A549 (cell line): ENCODE results near the gene AGFG1. TPM values are rescaled to one million over a fixed set of nuclear protein-coding genes. Genes with fewer than 3 reads are reported as not detected.
"Not testable (repeated sequence)": the region's sequence is repeated elsewhere in the genome, so short reads cannot be mapped to it uniquely, and the experiment has no call there.

Source experiments
- ATAC-seq, 2 experiments: fragments of 200-7000 bp in 1 of 2; fragments of >200 bp in 1 of 2; cut with Nextera tagmentation in 1 of 2; cut with Tn5 transposase in 1 of 2; 3 replicates each; pipeline versions ENCODE4 v1.8.0 to v1.9.1; 2018 to 2020; ENCODE audit warnings: mild to moderate bottlenecking in 1 of 2, moderate library complexity in 1 of 2
- CTCF ChIA-PET: fragments of 300-600 bp; sonication (Branson Sonifier 250); formaldehyde crosslinking; extraction: SDS; loops from one replicate; lab custom pipeline; 2021; ENCODE audit warnings: antibody characterized with exemption, inconsistent platforms; lab: Yijun Ruan, JAX
- POLR2A ChIA-PET: fragments of 350-600 bp; formaldehyde crosslinking; extraction: SDS; loops from one replicate; lab custom pipeline; 2021; ENCODE audit warnings: antibody characterized with exemption, inconsistent platforms; lab: Yijun Ruan, JAX
- DNase-seq, 2 experiments: peaks; one replicate each; pipeline versions ENCODE4 v3.0.0 to v3.0.0-alpha.2; 2011 to 2016; ENCODE audit warnings: low read depth in 1 of 2, low spot score in 1 of 2
- FAIRE-seq: peaks from 2 replicates; lab custom pipeline; 2011; peaks lifted over from hg19 to GRCh38; lab: Jason Lieb, UNC
- H3K27ac ChIP-seq, 2 experiments: fragments of >200 bp; sonication (Bioruptor Twin); formaldehyde crosslinking; 3 replicates each; pipeline ENCODE4 v1.5.1; 2016 to 2017
- H3K4me1 ChIP-seq: fragments of >200 bp; sonication (Bioruptor Twin); formaldehyde crosslinking; 3 replicates; pipeline ENCODE4 v1.6.1; 2016
- H3K4me2 ChIP-seq: fragments of >200 bp; sonication (Bioruptor Twin); formaldehyde crosslinking; 3 replicates; pipeline ENCODE4 v1.6.1; 2016
- H3K4me3 ChIP-seq: fragments of >200 bp; sonication (Bioruptor Twin); formaldehyde crosslinking; 3 replicates; pipeline ENCODE4 v1.5.1; 2016
- H3K9me3 ChIP-seq: fragments of >200 bp; sonication (Bioruptor Twin); formaldehyde crosslinking; 3 replicates; pipeline ENCODE4 v1.6.1; 2016
- BHLHE40 ChIP-seq: IDR thresholded peaks from 2 replicates; pipeline ENCODE4 v1.6.1; 2012; ENCODE audit warnings: low read depth, low read length, inconsistent platforms
- CBX2 ChIP-seq: fragments of 200-600 bp; sonication (generic); IDR thresholded peaks from 2 replicates; pipeline ENCODE4 v1.6.1; 2016; ENCODE audit warnings: low read depth, mild to moderate bottlenecking, borderline replicate concordance
- CHD2 ChIP-seq: fragments of 150-350 bp; IDR thresholded peaks from 2 replicates; pipeline ENCODE4 v1.6.1; 2014; ENCODE audit warnings: low read length; ENCODE audit not compliant: partially characterized antibody
- E2F6 ChIP-seq: IDR thresholded peaks from 2 replicates; pipeline ENCODE4 v1.6.1; 2012; ENCODE audit warnings: low read depth, borderline replicate concordance
- FOSB ChIP-seq: fragments of 250-450 bp; sonication (Bioruptor Pico); IDR thresholded peaks from 2 replicates; pipeline ENCODE4 v1.5.0; 2020; ENCODE audit warnings: mild to moderate bottlenecking, moderate library complexity
- FOSL2 ChIP-seq, 2 experiments: fragments of 450-650 bp in 1 of 2; fragments of >200 bp in 1 of 2; sonication (Bioruptor Twin) in 1 of 2; formaldehyde crosslinking; IDR thresholded peaks; 2 replicates each; pipeline versions ENCODE4 v1.5.0 to v1.6.1; 2016 to 2020; ENCODE audit warnings: mild to moderate bottlenecking in 1 of 2, moderate library complexity in 1 of 2
- HDAC2 ChIP-seq: fragments of 200-600 bp; sonication (generic); IDR thresholded peaks from 2 replicates; pipeline ENCODE4 v1.6.1; 2016
- HEYL ChIP-seq: fragments of 250-450 bp; sonication (Bioruptor Pico); IDR thresholded peaks from 2 replicates; pipeline ENCODE4 v1.8.0; 2021; ENCODE audit warnings: mild to moderate bottlenecking, moderate library complexity
- HOXB13 ChIP-seq: fragments of 250-450 bp; sonication (Bioruptor Pico); IDR thresholded peaks from 2 replicates; pipeline ENCODE4 v1.5.0; 2020; ENCODE audit warnings: low read depth, mild to moderate bottlenecking, moderate library complexity
- MAFK ChIP-seq: fragments of 450-650 bp; IDR thresholded peaks from 2 replicates; pipeline ENCODE4 v1.6.1; 2014; ENCODE audit not compliant: partially characterized antibody
- MYC ChIP-seq: IDR thresholded peaks from 2 replicates; pipeline ENCODE4 v1.6.1; 2012; ENCODE audit warnings: mild to moderate bottlenecking, inconsistent platforms, low read length, improper control_type of control experiment, borderline replicate concordance
- NPAS2 ChIP-seq: fragments of 250-450 bp; sonication (Bioruptor Pico); IDR thresholded peaks from 2 replicates; pipeline ENCODE4 v1.8.0; 2022; ENCODE audit warnings: mild to moderate bottlenecking, moderate library complexity, borderline replicate concordance
- RFX5 ChIP-seq: fragments of 450-650 bp; IDR thresholded peaks from 2 replicates; pipeline ENCODE4 v1.7.1; 2014; ENCODE audit warnings: antibody characterized with exemption, mild to moderate bottlenecking, moderate library complexity
- USF2 ChIP-seq: fragments of 450-650 bp; IDR thresholded peaks from 2 replicates; pipeline ENCODE4 v1.6.1; 2014; ENCODE audit warnings: antibody characterized with exemption
- ZC3H11A ChIP-seq: fragments of 450-650 bp; IDR thresholded peaks from 2 replicates; pipeline ENCODE4 v1.6.1; 2014; ENCODE audit warnings: antibody characterized with exemption, mild to moderate bottlenecking
- WGBS: methylation state at CpG from one replicate; pipeline ENCODE4 v1.1.6; 2017; ENCODE audit errors: missing lambda C conversion rate; 5-methylcytosine and 5-hydroxymethylcytosine counted together
- polyA plus RNA-seq, 4 experiments: library from polyadenylated mRNA; depleted of rRNA in 3 of 4; stranded (reverse); fragments of >200 nt; fragmentation: RNase III in 1 of 4; extraction: RNeasy Plus Mini Kit Qiagen cat#74134 plus additional on column Dnase treatment in 1 of 4; gene quantifications; 2 replicates in 3 of 4; 3 replicates in 1 of 4; pipeline ENCODE4 v1.2.3, GENCODE V29; 2011 to 2017
- TF ChIP-seq, protein P1 (sequence below): fragments of 150-350 bp; IDR thresholded peaks from 2 replicates; pipeline ENCODE4 v1.6.1; 2014; ENCODE audit warnings: low read depth, mild to moderate bottlenecking, low read length

AGFG1 gene
- polyA plus RNA-seq, 2 of the 4 experiments (the other 2 are of a cell fraction): 96.9 to 384 TPM

GRCh38 chr2:227595797-227596196, 123.8 kb downstream of the AGFG1 start (continued):
- no peak for TF ChIP-seq USF2
- no peak for TF ChIP-seq RFX5
- no peak for TF ChIP-seq MAFK

DNA sequence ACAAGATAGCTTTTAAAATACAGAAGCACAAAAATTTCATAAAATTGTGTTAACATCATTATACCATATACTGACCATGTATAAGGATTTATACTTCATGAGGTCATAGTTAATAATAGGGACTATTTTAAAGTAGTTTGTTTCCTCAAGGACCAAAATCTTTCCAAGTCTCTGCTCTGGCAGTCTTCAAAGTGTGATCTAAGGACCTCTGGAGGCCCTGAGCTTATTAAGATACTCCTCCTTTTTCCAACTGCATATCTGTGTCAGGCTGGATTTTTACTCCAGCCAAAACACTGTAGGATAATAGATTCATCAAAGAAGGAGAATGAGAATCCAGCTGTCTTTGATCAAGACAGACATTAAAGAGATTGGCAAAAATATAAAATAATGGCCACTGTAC, 125.1 kb downstream of the AGFG1 start:
- Histone ChIP-seq H3K9me3 (no peaks in the 10 kb centered on the region), H3K4me3 (no peak overlapping the region), H3K4me2 (no peak overlapping the region), H3K4me1 (peaks cover 6% of the 10 kb centered on the region), H3K27ac (no peak overlapping the region)
- CTCF ChIA-PET: interaction anchor here (0.7 to 0.8 kb wide), 2 partner anchors 10 to 19 kb away, joined by 3 to 4 read pairs; no protein-coding TSS in a partner anchor
- no peak for DNase-seq
- no peak for ATAC-seq
- no peak for FAIRE-seq
- TF ChIP-seq E2F6: no peak
- TF ChIP-seq ZC3H11A: no peak
- TF ChIP-seq NPAS2: no peak
- TF ChIP-seq HEYL (CRISPR knock-in tag): no peak
- TF ChIP-seq CBX2: no peak
- TF ChIP-seq MYC: no peak
- POLR2A ChIA-PET: no interaction called here

DNA sequence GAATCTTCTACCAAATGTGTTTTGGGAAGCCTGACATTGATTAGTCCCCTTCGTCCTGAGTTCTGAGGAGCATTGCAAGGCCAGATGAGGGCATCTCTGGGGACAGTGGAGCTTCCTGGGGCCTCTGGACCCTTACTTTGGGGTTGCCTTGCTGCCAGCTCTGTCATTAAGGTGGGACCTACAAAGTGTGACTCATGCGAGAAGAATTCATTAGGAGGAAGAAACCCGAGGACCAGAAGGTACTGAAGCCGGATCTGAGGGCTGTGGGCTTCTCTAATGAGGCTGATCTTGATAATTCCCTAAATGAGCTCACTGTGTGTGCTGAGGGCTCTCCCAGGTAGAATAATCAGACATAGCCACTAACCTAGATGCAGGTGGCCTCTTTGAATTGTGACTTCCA, 126.0 kb downstream of the AGFG1 start:
- WGBS: 66% methylated on average over 4 of the region's 4 CpGs
- no peak overlapping the region for H3K4me3 ChIP-seq
- no peak for TF ChIP-seq FOSL2 (IDR thresholded peaks at IDR 0.05)
- TF ChIP-seq FOSL2 (CRISPR knock-in tag; IDR thresholded peaks at IDR 0.05): peak; percentile 25; the same call in 1 of the 2 replicates
- no peak for TF ChIP-seq HDAC2
- TF ChIP-seq FOSB (CRISPR knock-in tag): no peak
- TF ChIP-seq HOXB13 (CRISPR knock-in tag): no peak
- TF ChIP-seq BHLHE40: no peak
- no peak for TF ChIP-seq CHD2
- TF ChIP-seq, protein P1, sequence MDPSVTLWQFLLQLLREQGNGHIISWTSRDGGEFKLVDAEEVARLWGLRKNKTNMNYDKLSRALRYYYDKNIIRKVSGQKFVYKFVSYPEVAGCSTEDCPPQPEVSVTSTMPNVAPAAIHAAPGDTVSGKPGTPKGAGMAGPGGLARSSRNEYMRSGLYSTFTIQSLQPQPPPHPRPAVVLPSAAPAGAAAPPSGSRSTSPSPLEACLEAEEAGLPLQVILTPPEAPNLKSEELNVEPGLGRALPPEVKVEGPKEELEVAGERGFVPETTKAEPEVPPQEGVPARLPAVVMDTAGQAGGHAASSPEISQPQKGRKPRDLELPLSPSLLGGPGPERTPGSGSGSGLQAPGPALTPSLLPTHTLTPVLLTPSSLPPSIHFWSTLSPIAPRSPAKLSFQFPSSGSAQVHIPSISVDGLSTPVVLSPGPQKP: no peak
- TF ChIP-seq, all 56 proteins: peak for 1
- ChIA-PET CTCF (no interaction called here), POLR2A (no interaction called here)
- Histone ChIP-seq H3K9me3 (no peaks in the 10 kb centered on the region), H3K4me1 (peaks cover 6% of the 10 kb centered on the region), H3K27ac (peak overlapping the region in 1 of 2 experiments; percentile 38; a peak in 1 of 6 replicates), H3K4me2 (no peak overlapping the region)
- FAIRE-seq: no peak
- ATAC-seq: no peak; a peak in 1 of 6 replicates
- DNase-seq: no peak

- WGBS: 89% methylated on average over 10 of the region's 16 CpGs
- H3K4me1 ChIP-seq, H3K4me2 ChIP-seq, POLR2A ChIA-PET, H3K4me3 ChIP-seq, DNase-seq, H3K9me3 ChIP-seq, CTCF ChIA-PET, FAIRE-seq: not testable (repeated sequence)
- peak; percentile 48 to 54; a peak in 5 of 6 replicates for ATAC-seq
- peak within 1 kb of the TSS in 1 of 2 experiments; percentile 38; a peak in 2 of 6 replicates for H3K27ac ChIP-seq
These were observed 127.0 kb downstream of the AGFG1 start, which contains the start of gene SCYGR2 for GRCh38 chr2:227598835-227599503. Gene SCYGR2, plus strand, starts transcription at chr2:227598893. Its CDS starts 0 bp downstream, at chr2:227598893.
